ENCODE measurements around the gene REM1.

Gene REM1

DNA sequence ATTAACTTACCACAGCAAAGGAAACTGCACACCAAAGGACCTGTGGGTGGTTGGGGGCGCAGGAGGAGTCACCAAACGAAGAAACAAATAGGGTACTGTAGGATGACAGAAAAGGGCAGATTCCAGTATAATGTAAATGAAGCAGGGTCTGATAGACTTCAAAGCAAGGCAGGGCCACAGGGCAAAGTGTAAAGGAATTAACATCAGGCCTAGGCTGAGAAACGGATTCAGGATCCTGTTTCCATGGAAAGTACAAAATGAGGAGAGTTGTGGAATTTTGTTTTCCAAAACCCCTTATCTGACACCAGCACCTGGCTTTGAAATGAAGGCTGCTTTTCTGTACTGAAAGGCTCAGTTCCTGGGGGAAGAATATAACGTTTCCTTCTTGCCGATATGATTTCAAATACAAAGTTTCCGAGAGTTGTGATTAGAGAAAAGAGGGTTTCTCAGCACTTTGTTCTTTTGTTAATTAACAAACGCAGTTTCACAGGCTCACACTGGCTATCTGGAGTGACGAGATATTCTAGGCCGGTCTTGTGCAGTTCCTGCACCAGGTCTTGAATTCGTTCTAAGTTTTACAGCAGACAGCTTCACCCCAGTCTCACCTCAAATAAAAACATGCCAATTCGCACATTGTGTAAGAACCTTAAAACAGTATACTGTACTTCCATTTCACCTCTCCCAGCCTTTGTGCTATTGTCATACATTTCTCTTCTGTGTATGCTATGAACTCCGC is 28.8 kb upstream of the REM1 start:
- TF ChIP-seq FOXP2 (optimal IDR thresholded peaks at IDR 0.05; ENCODE audit: borderline replicate concordance, extremely low read depth, extremely low read length, insufficient read depth) (no peak), POLR2AphosphoS5 (IDR thresholded peaks at IDR 0.05; ENCODE audit: low read depth, low read length) (no peak), SIN3A (IDR thresholded peaks at IDR 0.05; ENCODE audit: borderline replicate concordance, insufficient read depth, low read length) (no peak), TAF1 (IDR thresholded peaks at IDR 0.05; ENCODE audit: borderline replicate concordance, insufficient read depth, low read length) (no peak)
- TF ChIP-seq, protein P1, sequence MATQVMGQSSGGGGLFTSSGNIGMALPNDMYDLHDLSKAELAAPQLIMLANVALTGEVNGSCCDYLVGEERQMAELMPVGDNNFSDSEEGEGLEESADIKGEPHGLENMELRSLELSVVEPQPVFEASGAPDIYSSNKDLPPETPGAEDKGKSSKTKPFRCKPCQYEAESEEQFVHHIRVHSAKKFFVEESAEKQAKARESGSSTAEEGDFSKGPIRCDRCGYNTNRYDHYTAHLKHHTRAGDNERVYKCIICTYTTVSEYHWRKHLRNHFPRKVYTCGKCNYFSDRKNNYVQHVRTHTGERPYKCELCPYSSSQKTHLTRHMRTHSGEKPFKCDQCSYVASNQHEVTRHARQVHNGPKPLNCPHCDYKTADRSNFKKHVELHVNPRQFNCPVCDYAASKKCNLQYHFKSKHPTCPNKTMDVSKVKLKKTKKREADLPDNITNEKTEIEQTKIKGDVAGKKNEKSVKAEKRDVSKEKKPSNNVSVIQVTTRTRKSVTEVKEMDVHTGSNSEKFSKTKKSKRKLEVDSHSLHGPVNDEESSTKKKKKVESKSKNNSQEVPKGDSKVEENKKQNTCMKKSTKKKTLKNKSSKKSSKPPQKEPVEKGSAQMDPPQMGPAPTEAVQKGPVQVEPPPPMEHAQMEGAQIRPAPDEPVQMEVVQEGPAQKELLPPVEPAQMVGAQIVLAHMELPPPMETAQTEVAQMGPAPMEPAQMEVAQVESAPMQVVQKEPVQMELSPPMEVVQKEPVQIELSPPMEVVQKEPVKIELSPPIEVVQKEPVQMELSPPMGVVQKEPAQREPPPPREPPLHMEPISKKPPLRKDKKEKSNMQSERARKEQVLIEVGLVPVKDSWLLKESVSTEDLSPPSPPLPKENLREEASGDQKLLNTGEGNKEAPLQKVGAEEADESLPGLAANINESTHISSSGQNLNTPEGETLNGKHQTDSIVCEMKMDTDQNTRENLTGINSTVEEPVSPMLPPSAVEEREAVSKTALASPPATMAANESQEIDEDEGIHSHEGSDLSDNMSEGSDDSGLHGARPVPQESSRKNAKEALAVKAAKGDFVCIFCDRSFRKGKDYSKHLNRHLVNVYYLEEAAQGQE (IDR thresholded peaks at IDR 0.05; ENCODE audit: insufficient read depth in 1 of 2, low read depth in 2 of 2, low read length in 2 of 2): no peak

DNA sequence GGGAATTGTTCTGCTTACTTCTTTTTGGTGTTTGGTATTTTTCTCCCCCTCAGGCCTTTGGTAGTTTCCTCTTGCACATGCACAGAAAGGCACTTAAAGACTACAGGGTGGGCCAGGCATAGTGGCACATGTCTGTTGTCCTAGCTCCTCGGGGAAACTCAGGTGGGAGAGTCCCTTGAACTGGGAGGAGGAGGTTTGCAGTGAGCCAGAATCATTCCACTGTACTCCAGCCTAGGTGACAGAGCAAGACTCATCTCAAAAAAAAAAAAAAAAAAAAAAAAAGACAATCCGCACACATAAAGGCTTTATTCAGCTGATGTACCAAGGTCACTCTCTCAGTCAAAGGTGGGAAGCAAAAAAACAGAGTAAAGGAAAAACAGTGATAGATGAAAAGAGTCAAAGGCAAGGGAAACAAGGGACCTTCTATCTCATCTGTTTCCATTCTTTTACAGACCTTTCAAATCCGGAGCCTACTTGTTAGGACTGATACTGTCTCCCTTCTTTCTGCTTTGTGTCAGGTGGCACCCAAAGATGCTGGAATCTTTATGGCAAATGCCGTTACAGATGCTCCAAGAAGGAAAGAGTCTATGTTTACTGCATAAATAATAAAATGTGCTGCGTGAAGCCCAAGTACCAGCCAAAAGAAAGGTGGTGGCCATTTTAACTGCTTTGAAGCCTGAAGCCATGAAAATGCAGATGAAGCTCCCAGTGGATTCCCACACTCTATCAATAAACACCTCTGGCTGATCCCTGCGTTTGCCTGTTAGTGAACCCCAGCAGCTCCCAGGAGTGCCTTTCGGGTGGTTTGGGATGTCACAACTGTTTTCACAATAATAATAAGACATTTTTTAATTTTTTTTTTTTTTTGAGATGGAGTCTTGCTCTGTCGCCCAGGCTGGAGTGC is 25.3 kb upstream of the REM1 start:
- TF ChIP-seq TAF1 (IDR thresholded peaks at IDR 0.05; ENCODE audit: borderline replicate concordance, insufficient read depth, low read length): no peak
- TF ChIP-seq, protein P1 (IDR thresholded peaks at IDR 0.05; ENCODE audit: insufficient read depth in 1 of 2, low read depth in 2 of 2, low read length in 2 of 2): no peak
- TF ChIP-seq FOXP2 (optimal IDR thresholded peaks at IDR 0.05; ENCODE audit: borderline replicate concordance, extremely low read depth, extremely low read length, insufficient read depth): no peak
- no peak for TF ChIP-seq POLR2AphosphoS5 (IDR thresholded peaks at IDR 0.05; ENCODE audit: low read depth, low read length)
- TF ChIP-seq SIN3A (IDR thresholded peaks at IDR 0.05; ENCODE audit: borderline replicate concordance, insufficient read depth, low read length): no peak

DNA sequence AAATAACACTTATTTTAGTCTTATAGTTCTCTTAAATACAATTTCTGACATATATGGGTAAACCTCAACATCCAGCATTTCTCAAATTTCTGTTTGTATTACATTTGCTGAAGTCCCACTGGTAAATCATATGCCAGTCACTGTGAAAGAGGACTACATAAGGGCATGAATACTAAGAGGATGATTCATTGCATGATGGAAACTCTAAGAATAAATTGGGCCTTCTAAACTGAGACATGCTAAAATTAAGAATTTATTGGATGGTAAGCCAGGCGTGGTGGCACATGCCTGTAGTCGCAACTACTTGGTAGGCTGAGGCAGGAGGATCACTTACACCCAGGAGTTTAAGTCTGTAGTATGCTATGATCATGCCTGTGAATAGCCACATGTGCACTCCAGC is 22.5 kb upstream of the REM1 start:
- TF ChIP-seq, protein P1 (IDR thresholded peaks at IDR 0.05; ENCODE audit: insufficient read depth in 1 of 2, low read depth in 2 of 2, low read length in 2 of 2): no peak
- no peak for TF ChIP-seq SIN3A (IDR thresholded peaks at IDR 0.05; ENCODE audit: borderline replicate concordance, insufficient read depth, low read length)
- no peak for TF ChIP-seq TAF1 (IDR thresholded peaks at IDR 0.05; ENCODE audit: borderline replicate concordance, insufficient read depth, low read length)

DNA sequence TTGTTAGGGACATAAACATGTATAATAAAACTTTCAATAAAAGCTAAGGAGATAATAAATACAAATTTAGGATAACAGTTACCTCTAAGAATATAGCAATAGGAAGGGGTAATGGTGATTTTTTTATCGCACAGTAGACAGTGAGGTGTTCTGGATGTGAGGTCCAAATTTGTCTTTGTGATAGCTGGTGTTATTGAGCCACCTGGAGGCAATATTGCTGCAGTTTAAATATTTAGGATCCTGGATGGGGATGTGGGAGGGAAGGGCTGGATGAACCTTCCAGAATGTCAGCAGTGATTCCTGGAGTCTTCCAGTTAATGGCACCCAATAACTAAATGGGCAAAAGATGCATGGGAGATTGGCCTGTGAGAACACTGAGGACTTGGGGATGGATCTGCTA is 20.7 kb upstream of the REM1 start:
- TF ChIP-seq SIN3A (IDR thresholded peaks at IDR 0.05; ENCODE audit: borderline replicate concordance, insufficient read depth, low read length): no peak

DNA sequence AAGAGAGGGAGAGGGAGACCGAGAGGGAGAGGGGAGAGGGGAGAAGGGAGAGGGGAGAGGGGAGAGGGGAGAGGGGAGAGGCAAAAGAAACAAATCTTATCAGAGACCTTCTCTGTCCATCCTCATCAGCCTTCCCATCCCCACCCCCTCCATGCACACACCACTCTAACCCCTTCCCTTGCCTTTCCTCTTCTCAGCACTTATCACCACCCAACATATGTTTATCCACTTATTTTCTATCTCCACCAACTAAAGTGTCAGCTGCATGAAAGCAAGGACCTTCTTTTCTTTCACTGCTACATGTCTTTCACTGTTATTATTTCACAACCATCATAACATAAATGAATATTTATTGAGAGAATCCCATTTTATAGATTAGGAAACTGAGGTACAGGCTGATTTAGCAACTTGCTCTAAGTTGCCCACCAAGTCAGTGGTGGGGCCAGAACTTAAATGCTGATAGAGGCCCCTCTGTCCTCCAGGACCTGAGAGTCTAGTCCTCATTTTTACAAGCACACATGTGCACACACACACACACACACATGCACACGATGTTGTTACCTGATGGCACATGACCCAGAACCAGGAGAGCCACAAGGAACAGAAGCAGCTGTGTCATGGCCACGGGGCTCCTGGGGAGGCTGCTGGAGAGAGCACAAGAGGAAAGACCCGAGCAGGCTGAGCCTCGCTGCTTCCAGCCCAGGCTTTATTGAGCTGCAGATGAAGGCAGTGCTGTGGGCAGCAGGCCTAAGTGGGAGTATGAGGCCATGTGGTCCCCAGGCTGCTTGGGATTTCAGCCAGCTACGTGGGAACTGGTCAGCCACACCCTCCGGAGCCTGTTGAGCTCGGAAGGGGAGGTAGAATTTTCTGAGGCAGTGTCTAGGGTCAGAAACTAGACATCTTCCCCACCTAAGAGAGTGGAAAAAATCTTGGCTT is 2.4 kb upstream of the REM1 start:
- no peak for TF ChIP-seq SIN3A (IDR thresholded peaks at IDR 0.05; ENCODE audit: borderline replicate concordance, insufficient read depth, low read length)
- TF ChIP-seq FOXP2 (optimal IDR thresholded peaks at IDR 0.05; ENCODE audit: borderline replicate concordance, extremely low read depth, extremely low read length, insufficient read depth): no peak
- no peak for TF ChIP-seq POLR2AphosphoS5 (IDR thresholded peaks at IDR 0.05; ENCODE audit: low read depth, low read length)
- TF ChIP-seq, protein P1 (IDR thresholded peaks at IDR 0.05; ENCODE audit: insufficient read depth in 1 of 2, low read depth in 2 of 2, low read length in 2 of 2): no peak
- TF ChIP-seq TAF1 (IDR thresholded peaks at IDR 0.05; ENCODE audit: borderline replicate concordance, insufficient read depth, low read length): no peak

Measured in PFSK-1 (cell line).